ENCODE results near the gene COPS8. TPM values are rescaled to one million over a fixed set of nuclear protein-coding genes. Genes with fewer than 3 reads are reported as not detected.

Gene COPS8
- total RNA-seq, 4 donors from 2014 or later, result 29.0 to 55.3 (median 30.1) TPM

DNA sequence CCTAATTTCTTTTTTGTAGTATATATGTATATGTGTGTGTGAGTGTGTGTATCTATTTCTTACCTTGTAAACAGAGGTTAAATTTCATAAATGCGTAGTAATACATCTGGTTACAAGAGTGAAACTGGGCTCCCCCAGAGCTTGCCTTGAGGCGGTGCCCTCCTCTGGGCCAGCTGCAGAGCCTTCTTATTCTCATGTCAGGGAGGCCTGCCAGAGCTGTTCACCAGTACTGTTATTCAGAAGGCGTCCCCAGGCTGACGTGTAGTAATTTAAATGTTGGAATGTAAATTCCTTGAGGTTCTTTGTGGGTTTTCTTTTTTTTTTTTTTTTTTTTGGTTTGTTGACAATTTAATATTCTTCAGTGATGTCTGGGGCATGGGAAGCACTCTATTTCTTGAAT, 11.2 kb downstream of the COPS8 start:
- Histone ChIP-seq H3K4me3 (no peak overlapping the region), H3K36me3 (peaks cover 0 to 78% (median 0%) of the 10 kb centered on the region in 3 donors)

GRCh38 chr2:237097326-237097910, 11.7 kb downstream of the COPS8 start:
- no peaks in the 10 kb centered on the region for H3K9me3 ChIP-seq
- no peak overlapping the region for H3K4me3 ChIP-seq
- H3K27me3 ChIP-seq, result no peaks in the 10 kb centered on the region
- peaks cover 0 to 6% (median 0%) of the 10 kb centered on the region in 4 donors for H3K4me1 ChIP-seq
- DNase-seq, result no peak
- H3K36me3 ChIP-seq, result peaks cover 0 to 81% (median 0%) of the 10 kb centered on the region in 3 donors
- H3K27ac ChIP-seq, result no peak overlapping the region
- no peak for TF ChIP-seq POLR2A (IDR thresholded peaks at IDR 0.05)
- TF ChIP-seq, protein P1, sequence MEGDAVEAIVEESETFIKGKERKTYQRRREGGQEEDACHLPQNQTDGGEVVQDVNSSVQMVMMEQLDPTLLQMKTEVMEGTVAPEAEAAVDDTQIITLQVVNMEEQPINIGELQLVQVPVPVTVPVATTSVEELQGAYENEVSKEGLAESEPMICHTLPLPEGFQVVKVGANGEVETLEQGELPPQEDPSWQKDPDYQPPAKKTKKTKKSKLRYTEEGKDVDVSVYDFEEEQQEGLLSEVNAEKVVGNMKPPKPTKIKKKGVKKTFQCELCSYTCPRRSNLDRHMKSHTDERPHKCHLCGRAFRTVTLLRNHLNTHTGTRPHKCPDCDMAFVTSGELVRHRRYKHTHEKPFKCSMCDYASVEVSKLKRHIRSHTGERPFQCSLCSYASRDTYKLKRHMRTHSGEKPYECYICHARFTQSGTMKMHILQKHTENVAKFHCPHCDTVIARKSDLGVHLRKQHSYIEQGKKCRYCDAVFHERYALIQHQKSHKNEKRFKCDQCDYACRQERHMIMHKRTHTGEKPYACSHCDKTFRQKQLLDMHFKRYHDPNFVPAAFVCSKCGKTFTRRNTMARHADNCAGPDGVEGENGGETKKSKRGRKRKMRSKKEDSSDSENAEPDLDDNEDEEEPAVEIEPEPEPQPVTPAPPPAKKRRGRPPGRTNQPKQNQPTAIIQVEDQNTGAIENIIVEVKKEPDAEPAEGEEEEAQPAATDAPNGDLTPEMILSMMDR (IDR thresholded peaks at IDR 0.05), result no peak

More for the DNA sequence above, 11.2 kb downstream of the COPS8 start:
- Histone ChIP-seq H3K27me3 (no peaks in the 10 kb centered on the region), H3K4me1 (peaks cover 0 to 11% (median 0%) of the 10 kb centered on the region in 4 donors), H3K9me3 (no peaks in the 10 kb centered on the region), H3K27ac (no peak overlapping the region)
- TF ChIP-seq POLR2A (IDR thresholded peaks at IDR 0.05), result no peak
- TF ChIP-seq, protein P1 (IDR thresholded peaks at IDR 0.05), result no peak
- DNase-seq, result no peak

DNA sequence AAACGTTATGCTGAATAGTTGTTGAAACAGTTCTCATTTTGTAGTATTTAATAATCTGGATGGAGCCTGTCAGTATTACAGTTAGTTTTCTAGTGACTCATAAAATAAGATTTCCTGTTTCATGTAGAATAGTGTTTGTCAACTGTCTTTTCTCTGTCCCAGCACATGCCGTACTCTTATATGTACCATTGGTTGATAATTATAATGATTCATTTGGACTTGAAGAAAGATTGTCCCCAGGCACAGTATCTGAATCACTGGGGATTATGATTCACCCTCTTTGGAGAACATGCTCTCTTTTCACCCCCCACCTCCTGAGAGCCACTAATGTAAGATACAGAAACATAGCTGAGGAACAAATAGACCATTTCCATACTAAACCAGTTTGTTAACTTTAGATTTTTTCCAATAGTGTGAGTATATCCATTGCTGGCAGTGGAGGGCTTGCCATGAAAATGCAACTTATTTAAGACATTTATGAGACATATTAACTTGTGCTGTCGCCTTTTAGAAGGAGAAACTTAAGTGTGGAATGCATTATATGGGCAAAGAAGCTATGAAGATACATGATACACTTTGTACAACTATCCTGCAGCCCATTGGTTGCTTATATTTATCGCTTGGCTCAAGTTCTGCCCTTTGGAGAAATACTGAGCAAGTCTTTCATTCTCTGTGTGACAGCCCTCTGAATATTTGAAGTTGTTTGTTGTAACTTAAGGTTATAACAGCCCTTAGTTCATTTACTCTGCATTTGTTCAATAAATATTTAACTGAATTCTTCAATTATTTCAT, 12.4 kb downstream of the COPS8 start:
- Histone ChIP-seq H3K27ac (no peak overlapping the region), H3K4me3 (no peak overlapping the region), H3K4me1 (no peaks in the 10 kb centered on the region), H3K9me3 (no peaks in the 10 kb centered on the region), H3K36me3 (peaks cover 0 to 85% (median 0%) of the 10 kb centered on the region in 3 donors), H3K27me3 (no peaks in the 10 kb centered on the region)
- no peak for TF ChIP-seq POLR2A (IDR thresholded peaks at IDR 0.05)
- DNase-seq, result no peak

DNA sequence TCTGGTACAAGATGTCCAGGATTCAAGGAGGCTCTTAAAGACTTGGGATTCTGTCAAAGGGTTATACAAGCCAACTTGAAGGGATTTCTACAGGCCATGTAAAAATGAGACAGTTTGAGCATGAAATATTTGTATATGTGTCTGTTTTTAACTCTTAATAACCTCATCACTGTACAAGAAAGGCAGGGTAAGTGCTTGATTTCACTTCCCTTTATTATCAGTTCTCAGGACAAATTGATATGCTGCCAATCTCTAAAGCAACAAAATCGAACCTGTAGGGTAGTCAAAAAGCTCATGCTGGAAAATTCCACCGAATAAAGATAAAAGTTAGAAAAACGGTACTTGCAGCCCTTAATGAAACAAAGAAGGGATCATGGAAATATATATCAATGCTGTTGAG, 14.1 kb downstream of the COPS8 start:
- Histone ChIP-seq H3K9me3 (no peaks in the 10 kb centered on the region), H3K27me3 (no peaks in the 10 kb centered on the region), H3K4me3 (no peak overlapping the region), H3K27ac (no peak overlapping the region), H3K36me3 (peaks cover 0 to 76% (median 0%) of the 10 kb centered on the region in 3 donors), H3K4me1 (no peaks in the 10 kb centered on the region)
- DNase-seq, result no peak
- TF ChIP-seq, protein P1 (IDR thresholded peaks at IDR 0.05), result no peak
- no peak for TF ChIP-seq POLR2A (IDR thresholded peaks at IDR 0.05)

DNA sequence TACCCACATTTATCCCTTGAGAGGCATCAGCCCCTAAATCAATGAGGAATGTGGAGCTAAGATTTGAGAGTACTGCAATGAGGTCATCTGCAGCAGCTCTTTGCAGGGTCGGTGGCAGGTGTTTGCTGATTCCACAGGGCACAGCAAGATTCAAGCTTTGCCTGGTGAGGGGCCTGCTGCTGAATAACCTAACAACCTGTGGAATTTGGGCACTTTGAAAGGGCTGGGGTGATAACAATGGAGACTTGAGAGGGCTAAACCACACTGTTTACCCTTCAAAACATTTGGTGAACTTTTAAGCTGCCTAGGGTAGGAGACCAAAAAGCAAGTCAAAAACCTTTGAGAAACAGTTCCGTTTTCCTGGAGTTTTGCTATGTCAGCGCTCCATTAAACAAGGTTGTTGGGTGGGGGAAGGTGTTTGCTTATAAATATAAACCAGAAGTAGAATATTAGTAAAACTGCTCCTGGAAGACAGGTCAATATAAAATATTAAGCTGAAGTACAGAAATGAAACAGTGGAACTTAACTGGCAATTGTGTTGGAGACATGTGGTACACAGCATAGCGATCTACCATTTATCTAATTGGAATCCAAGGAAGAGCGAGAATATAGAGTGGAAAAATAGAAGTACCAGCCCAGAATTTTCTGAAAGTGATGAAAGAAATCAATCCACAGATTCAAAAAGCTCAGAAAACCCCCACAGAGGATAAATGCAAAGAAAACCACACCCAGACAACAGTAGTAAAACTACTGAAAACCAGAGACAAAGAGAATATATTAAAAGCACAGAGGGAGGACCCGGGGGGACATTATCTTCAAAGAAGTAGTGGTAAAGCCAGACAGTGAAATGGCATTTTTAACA, 15.7 kb downstream of the COPS8 start:
- TF ChIP-seq, protein P1 (IDR thresholded peaks at IDR 0.05), result no peak
- TF ChIP-seq POLR2A (IDR thresholded peaks at IDR 0.05), result no peak
- H3K36me3 ChIP-seq, result peaks cover 0 to 62% (median 0%) of the 10 kb centered on the region in 3 donors

More for the DNA sequence above, 15.7 kb downstream of the COPS8 start:
- no peaks in the 10 kb centered on the region for H3K27me3 ChIP-seq
- no peak for DNase-seq
- H3K4me1 ChIP-seq, result no peaks in the 10 kb centered on the region
- no peak overlapping the region for H3K4me3 ChIP-seq
- H3K9me3 ChIP-seq, result no peaks in the 10 kb centered on the region
- no peak overlapping the region for H3K27ac ChIP-seq

Data from Peyer's patch (tissue), 4 donors.